ENCODE measurements around the gene ATP13A2.

The ATP13A2 gene

GRCh38 chr1:17021896-17022295 is 10.2 kb upstream of the ATP13A2 start:
- DNase-seq (ENCODE audit: low read depth in 1 of 2, low spot score in 1 of 2), result no peak
- H3K4me3 ChIP-seq (replicated peaks; ENCODE audit: insufficient read depth, low read length), result no peak overlapping the region
- TF ChIP-seq POLR2AphosphoS5 (IDR thresholded peaks at IDR 0.05; ENCODE audit: low read depth), result no peak
- no peak for TF ChIP-seq GABPA (IDR thresholded peaks at IDR 0.05; ENCODE audit: low read depth)
- no peak for TF ChIP-seq REST (IDR thresholded peaks at IDR 0.05; ENCODE audit: insufficient replicate concordance, low read depth)
- no peak for TF ChIP-seq CTCF (IDR thresholded peaks at IDR 0.05; ENCODE audit: insufficient read depth, low read length)
- TF ChIP-seq SPI1 (IDR thresholded peaks at IDR 0.05; ENCODE audit: borderline replicate concordance, low read depth), result no peak
- H3K27ac ChIP-seq (replicated peaks), result no peak overlapping the region
- H3K27me3 ChIP-seq (ENCODE audit: insufficient read depth, poor library complexity, severe bottlenecking), result no peaks in the 10 kb centered on the region

DNA sequence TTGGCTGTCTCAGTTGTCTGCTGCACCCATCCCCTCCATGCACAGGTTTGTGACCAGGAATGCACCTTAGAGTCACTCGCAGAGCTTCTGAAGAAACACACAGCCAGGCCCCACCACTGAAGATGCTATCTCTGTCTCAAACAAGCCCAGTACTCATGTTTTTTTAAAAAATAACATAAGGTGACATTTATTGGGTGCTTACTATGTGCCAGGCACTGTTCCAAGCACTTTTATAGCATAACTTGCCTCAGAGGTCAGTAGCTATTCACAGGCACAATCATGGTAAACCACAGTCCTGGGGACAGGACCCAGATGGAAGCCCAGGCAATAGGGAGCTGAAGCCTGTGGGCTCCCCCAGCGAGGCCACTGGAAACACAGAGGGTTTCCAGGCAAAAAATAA is 8.8 kb upstream of the ATP13A2 start:
- DNase-seq (ENCODE audit: low read depth in 1 of 2, low spot score in 1 of 2), result no peak
- no peak overlapping the region for H3K4me3 ChIP-seq (replicated peaks; ENCODE audit: insufficient read depth, low read length)
- TF ChIP-seq CTCF (IDR thresholded peaks at IDR 0.05; ENCODE audit: insufficient read depth, low read length) (no peak), SPI1 (IDR thresholded peaks at IDR 0.05; ENCODE audit: borderline replicate concordance, low read depth) (no peak), REST (IDR thresholded peaks at IDR 0.05; ENCODE audit: insufficient replicate concordance, low read depth) (no peak)
- H3K27ac ChIP-seq (replicated peaks), result no peak overlapping the region
- H3K27me3 ChIP-seq (ENCODE audit: insufficient read depth, poor library complexity, severe bottlenecking), result no peaks in the 10 kb centered on the region

DNA sequence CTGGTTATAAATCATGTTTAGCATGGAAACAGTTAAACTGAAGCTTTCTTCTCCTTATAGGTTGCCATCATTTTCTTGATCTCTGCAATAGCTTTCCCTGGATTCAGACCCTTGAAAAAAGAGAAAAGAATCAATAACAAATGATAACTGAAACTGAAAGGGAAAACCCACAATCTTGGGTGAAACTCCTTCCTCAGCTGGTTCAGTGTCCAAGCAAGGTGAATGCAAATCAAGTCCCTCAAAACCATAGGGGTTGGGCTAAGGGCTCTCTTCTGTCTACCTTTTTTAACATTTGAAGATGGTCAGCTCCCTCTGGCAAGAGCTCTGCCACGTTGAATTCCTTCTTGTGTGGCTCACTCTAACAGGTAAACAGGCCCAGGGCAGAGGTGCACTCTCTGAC is 7.1 kb upstream of the ATP13A2 start:
- TF ChIP-seq REST (IDR thresholded peaks at IDR 0.05; ENCODE audit: insufficient replicate concordance, low read depth) (no peak), CTCF (IDR thresholded peaks at IDR 0.05; ENCODE audit: insufficient read depth, low read length) (no peak), GABPA (IDR thresholded peaks at IDR 0.05; ENCODE audit: low read depth) (no peak), POLR2AphosphoS5 (IDR thresholded peaks at IDR 0.05; ENCODE audit: low read depth) (no peak), SPI1 (IDR thresholded peaks at IDR 0.05; ENCODE audit: borderline replicate concordance, low read depth) (no peak)
- H3K4me3 ChIP-seq (replicated peaks; ENCODE audit: insufficient read depth, low read length), result no peak overlapping the region
- H3K27ac ChIP-seq (replicated peaks), result no peak overlapping the region
- DNase-seq (ENCODE audit: low read depth in 1 of 2, low spot score in 1 of 2), result no peak
- H3K27me3 ChIP-seq (ENCODE audit: insufficient read depth, poor library complexity, severe bottlenecking), result no peaks in the 10 kb centered on the region

Measured in HL-60 (cell line).